ENCODE measurements around the gene SMG6.

SMG6 gene

DNA sequence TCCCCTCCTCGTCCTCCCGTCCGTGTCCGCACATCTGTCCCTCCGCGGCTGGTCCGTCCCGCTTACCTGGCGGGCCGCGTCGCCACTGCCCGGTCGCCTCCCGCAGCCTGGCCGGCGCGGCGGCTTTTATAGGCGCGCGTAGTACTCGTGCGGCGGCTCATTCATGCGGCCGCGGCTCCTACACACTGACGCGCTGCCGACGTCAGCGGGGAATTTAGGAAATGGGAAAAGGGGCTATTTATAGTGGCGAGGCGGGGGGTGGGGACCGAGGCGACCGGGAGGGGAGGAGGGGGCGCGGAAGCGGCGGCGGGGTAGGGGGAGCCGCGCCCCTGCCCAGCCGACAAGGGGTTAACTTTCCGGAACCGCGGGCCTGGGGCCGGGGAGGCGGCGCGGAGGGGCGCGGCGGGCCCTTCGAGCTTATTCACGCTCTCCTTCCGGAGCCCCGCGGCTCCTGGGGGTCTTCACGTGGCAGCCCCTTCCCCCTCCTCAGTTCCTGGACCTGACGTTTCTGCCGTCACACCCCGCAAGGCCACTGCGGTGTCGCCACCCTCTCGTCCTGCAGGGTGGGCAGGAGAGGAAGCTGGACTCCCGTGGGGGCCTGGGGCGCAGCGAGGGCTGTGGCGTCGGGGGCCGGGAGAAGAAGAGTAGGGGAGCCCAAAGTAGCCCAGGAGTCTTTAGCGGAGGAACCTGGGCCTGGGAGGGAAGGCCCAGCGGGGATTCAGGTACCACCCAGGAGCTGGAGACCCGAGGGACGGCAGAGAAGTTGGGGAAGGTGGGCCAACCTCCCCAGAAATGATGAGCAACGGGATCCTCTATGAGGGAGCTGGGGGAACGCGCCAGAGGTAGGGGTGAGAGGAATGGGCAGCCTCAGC is 252.3 kb downstream of the SMG6 start:
- H3K4me3 ChIP-seq (ENCODE audit: low read depth in 1 of 2, low read length in 1 of 2) = peak overlapping the region in 1 of 2 experiments; percentile 72

GRCh38 chr17:2050300-2051060 is 253.1 kb downstream of the SMG6 start:
- no peaks in the 10 kb centered on the region for H3K36me3 ChIP-seq
- no peaks in the 10 kb centered on the region for H3K9me3 ChIP-seq
- H3K4me1 ChIP-seq (ENCODE audit: control insufficient read depth in 1 of 2, insufficient read depth in 1 of 2, low read depth in 1 of 2, low read length in 1 of 2) = peaks cover 28 to 49% of the 10 kb centered on the region in 2 experiments
- H3K27me3 ChIP-seq = peaks cover 86% of the 10 kb centered on the region
- H3K27ac ChIP-seq = peak overlapping the region; percentile 66
- TF ChIP-seq, protein P1, sequence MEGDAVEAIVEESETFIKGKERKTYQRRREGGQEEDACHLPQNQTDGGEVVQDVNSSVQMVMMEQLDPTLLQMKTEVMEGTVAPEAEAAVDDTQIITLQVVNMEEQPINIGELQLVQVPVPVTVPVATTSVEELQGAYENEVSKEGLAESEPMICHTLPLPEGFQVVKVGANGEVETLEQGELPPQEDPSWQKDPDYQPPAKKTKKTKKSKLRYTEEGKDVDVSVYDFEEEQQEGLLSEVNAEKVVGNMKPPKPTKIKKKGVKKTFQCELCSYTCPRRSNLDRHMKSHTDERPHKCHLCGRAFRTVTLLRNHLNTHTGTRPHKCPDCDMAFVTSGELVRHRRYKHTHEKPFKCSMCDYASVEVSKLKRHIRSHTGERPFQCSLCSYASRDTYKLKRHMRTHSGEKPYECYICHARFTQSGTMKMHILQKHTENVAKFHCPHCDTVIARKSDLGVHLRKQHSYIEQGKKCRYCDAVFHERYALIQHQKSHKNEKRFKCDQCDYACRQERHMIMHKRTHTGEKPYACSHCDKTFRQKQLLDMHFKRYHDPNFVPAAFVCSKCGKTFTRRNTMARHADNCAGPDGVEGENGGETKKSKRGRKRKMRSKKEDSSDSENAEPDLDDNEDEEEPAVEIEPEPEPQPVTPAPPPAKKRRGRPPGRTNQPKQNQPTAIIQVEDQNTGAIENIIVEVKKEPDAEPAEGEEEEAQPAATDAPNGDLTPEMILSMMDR (IDR thresholded peaks at IDR 0.05) = no peak
- peak overlapping the region; percentile 62 to 72 for H3K4me3 ChIP-seq (ENCODE audit: low read depth in 1 of 2, low read length in 1 of 2)

More for the DNA sequence above, 252.3 kb downstream of the SMG6 start:
- Histone ChIP-seq H3K9me3 (no peaks in the 10 kb centered on the region), H3K27me3 (peaks cover 93% of the 10 kb centered on the region), H3K27ac (peak overlapping the region; percentile 66), H3K4me1 (ENCODE audit: control insufficient read depth in 1 of 2, insufficient read depth in 1 of 2, low read depth in 1 of 2, low read length in 1 of 2) (peaks cover 33 to 57% of the 10 kb centered on the region in 2 experiments), H3K36me3 (no peaks in the 10 kb centered on the region)
- TF ChIP-seq, protein P1 (IDR thresholded peaks at IDR 0.05) = no peak

- Histone ChIP-seq H3K27me3 (peaks cover 77% of the 10 kb centered on the region), H3K36me3 (no peaks in the 10 kb centered on the region), H3K27ac (peak overlapping the region; percentile 66), H3K9me3 (no peaks in the 10 kb centered on the region), H3K4me1 (ENCODE audit: control insufficient read depth in 1 of 2, insufficient read depth in 1 of 2, low read depth in 1 of 2, low read length in 1 of 2) (peaks cover 20 to 40% of the 10 kb centered on the region in 2 experiments), H3K4me3 (ENCODE audit: low read depth in 1 of 2, low read length in 1 of 2) (peak overlapping the region; percentile 67 to 72)
- TF ChIP-seq, protein P1 (IDR thresholded peaks at IDR 0.05) = no peak
These were observed 254.0 kb downstream of the SMG6 start for GRCh38 chr17:2049333-2050299.

DNA sequence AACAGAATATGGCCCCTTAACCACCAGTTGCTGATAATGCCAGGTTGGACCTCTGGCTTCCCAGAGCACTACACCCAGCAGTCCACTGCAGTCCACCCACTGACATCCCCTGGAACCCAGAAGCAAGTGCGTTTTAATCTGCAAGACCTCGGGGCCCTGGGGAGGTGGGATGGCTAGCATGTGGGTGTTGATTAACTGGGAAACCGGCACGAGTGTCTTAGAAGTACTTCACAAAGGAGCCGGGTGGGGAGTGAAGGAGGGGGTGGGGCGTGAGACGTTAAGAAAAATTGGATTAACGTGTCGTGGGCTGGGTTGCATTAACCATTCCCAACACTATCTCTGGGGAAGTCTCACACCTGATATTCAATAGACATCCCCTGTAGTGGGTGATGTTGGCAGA is 254.8 kb downstream of the SMG6 start:
- TF ChIP-seq, protein P1 (IDR thresholded peaks at IDR 0.05) = no peak
- H3K9me3 ChIP-seq = no peaks in the 10 kb centered on the region
- peaks cover 69% of the 10 kb centered on the region for H3K27me3 ChIP-seq
- no peaks in the 10 kb centered on the region for H3K36me3 ChIP-seq
- H3K4me1 ChIP-seq (ENCODE audit: control insufficient read depth in 1 of 2, insufficient read depth in 1 of 2, low read depth in 1 of 2, low read length in 1 of 2) = peaks cover 14 to 32% of the 10 kb centered on the region in 2 experiments
- H3K4me3 ChIP-seq (ENCODE audit: low read depth in 1 of 2, low read length in 1 of 2) = no peak overlapping the region
- no peak overlapping the region for H3K27ac ChIP-seq

DNA sequence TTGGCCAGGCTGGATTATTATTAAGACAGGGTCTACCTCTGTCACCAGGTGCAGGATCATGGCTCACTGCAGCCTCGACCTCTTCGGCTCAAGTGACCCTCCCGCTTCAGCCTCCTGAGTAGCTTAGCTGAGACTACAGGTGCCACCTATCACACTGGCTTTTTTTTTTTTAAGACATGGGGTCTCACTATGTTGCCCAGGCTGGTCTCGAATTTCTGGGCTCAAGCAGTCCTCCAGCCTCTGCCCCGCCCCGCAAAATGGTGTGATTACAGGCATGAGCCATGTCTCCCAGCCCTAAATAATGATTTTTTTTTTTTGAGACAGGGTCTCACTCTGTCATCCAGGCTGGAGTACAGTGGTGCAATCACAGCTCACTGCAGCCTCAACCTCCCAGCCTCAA is 256.0 kb downstream of the SMG6 start:
- Histone ChIP-seq H3K4me1 (ENCODE audit: control insufficient read depth in 1 of 2, insufficient read depth in 1 of 2, low read depth in 1 of 2, low read length in 1 of 2) (peaks cover 10 to 30% of the 10 kb centered on the region in 2 experiments), H3K36me3 (no peaks in the 10 kb centered on the region), H3K27ac (no peak overlapping the region), H3K9me3 (no peaks in the 10 kb centered on the region), H3K4me3 (ENCODE audit: low read depth in 1 of 2, low read length in 1 of 2) (no peak overlapping the region), H3K27me3 (peaks cover 58% of the 10 kb centered on the region)
- TF ChIP-seq, protein P1 (IDR thresholded peaks at IDR 0.05) = no peak

Measured in neutrophil (primary cell).